ENCODE data around the gene VPS51.
A peak's percentile ranks its signal among the peaks of the same experiment; 100 is the strongest.

VPS51 gene

GRCh38 chr11:65121865-65122696 lies 26.1 kb downstream of the VPS51 start, which contains the start of the genes FAU and MRPL49:
FAU (minus strand) TSS chr11:65122134; CDS start chr11:65121813, 321 bp downstream.
MRPL49 (plus strand) TSS chr11:65122321; CDS start chr11:65122347, 26 bp downstream.
- peak; percentile 94 for DNase-seq

DNA sequence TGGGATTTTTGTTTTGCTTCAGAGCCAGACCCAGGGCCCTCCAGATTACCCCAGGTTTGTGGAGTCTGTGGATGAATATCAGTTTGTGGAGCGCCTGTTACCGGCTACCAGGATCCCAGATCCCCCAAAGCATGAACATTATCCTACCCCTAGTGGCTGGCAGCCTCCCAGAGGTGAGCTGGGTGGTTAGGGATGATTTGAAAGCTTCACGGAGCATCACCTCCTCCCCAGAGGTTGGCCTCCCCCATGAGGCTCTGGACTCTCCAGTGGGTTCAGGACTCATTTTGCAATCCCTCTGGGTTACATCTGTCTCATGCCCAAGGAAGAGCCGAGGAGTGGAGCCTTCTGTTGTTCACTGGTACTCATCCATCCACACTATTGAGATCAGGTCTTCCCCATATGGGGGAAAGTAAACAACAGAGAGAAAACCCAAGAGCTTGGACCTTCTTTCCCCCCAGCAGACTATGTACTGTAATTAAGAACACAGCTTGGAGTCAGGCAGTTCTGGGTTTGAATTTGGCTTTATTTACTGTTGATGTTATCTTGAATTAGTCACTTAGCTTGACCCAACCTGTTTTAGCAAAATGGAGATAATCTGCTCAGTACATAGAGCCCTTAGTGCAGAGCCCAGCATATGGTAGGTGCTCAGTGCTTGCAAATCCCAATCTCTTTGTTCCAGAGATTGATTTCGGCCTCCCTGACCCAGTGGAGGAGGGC lies 28.6 kb downstream of the VPS51 start:
- DNase-seq, result no peak

DNA sequence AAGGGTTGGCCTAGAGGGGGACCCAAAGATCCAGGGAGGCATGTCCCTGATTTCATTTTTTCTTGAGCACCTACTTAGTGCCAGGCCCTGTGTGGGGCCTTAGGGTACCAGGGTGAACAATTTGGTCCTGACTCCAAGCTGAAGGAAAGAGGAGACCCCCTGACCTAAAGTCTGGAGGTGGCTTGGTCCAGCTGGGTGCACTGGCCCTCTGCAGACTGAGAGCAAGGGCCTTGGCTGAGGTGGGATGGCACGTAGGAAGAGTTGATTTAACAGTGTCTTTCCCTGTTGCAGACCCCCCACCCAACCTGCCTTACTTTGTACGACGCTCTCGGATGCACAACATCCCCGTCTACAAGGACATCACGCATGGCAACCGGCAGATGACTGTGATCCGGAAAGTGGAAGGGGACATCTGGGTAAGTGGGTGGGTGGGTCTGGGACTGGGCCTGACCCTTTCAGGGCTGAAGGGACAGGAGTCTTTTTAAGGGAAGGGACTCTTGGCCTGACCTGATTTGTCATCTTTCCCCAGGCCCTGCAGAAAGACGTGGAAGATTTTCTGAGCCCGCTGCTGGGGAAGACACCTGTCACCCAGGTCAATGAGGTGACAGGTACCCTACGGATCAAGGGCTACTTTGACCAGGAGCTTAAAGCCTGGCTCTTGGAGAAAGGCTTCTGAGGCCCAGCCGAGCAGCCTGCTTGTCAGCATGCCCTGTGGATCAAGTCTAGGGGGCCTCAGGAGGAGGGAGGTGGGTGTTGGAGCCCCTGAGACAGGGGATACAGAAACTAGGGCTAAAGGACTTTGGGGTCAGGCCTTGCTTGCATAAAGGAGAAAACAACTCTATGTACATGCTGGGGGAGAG lies 29.4 kb downstream of the VPS51 start:
- DNase-seq, result no peak

- DNase-seq, result no peak
Observed at GRCh38 chr11:65126624-65127274, 30.7 kb downstream of the VPS51 start.

DNA sequence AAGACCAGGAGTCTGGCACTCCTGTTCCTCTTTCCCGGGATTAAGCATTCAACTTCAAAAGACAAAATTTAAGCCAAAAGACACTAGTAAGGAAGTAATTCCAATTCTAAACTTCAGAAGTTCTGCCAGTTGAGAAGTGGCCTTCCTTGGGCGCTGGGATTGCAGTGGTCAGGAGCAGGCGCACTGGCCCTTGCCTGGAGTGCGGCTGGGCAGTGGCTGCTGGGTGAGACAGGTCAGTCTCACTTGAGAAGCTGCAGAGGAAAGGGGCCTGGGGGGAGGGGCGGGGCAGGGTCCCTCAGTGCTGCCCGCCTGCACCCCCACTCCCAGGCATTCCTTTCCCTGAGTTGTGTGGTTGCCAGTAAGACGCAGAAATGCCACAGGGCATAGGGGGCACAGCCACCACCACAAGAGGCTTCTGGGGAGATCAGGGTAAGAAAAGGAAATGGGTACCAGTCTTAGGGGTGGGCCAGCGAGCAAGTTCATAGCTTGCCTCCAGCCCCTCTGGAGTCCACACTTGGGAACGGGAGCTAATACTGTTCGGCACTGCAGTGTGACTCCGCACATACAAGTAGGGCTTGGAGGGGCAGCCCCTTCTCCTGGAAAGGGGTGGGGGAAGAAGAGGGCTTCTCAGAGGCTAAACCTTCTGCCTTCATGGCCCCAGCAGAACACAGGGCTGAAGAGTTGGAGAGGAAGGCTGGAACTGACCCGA lies 31.6 kb downstream of the VPS51 start:
- no peak for DNase-seq

DNA sequence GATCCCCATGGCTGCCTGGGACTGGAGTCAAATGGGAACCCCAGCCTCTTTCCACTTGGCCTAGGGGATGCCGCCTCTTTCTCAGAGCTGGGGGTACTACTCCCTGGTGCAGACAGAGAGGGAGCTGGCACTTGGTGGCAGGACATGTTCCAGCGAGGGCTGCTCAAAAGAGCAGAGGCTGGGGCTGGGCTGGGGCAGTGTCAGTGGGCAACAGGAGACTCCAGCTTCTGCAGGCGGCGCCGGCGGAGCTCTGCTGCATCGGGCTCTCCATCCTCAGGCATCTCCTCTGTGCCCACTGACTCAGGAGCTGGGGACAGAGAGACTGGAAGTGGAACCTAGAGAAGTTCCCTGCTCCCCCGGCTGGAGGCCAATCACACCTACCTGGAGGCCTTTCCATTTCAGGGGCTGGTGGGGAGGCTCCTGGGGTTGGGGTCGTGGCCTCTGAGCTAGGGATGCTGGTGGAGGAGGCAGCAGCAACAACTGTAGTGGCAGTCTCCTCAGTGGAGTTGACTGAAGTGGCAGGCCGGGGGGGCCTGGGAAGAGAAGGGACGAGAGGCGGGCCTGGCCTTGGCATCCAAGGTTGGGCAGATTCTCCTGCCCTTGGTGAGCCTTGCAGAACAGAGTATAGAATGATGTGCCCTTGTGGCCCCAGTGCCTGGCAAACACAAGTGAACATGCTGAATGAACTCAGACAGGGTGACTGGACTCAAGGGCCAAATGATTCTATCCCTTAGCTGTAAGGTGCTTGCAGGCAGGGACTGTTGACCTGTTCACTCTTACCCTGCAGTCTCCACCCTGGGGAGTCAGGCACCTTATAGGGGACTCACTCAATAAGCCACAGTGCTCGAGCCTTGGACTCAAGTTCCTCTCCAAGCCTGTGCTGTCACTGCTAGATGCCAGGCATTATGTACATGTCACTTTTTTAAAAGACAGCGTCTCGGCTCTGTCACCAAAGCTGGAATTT lies 32.5 kb downstream of the VPS51 start:
- no peak for DNase-seq

GRCh38 chr11:65129649-65130441 lies 33.8 kb downstream of the VPS51 start:
- no peak for DNase-seq

GRCh38 chr11:65130631-65131416 lies 34.8 kb downstream of the VPS51 start:
- DNase-seq, result no peak

- DNase-seq, result no peak
Observed at GRCh38 chr11:65131417-65131776, 35.4 kb downstream of the VPS51 start.

GRCh38 chr11:65131895-65132237 lies 35.9 kb downstream of the VPS51 start:
- DNase-seq, result no peak

GRCh38 chr11:65132238-65132987 lies 36.4 kb downstream of the VPS51 start:
- DNase-seq, result no peak

GRCh38 chr11:65132988-65133700 lies 37.1 kb downstream of the VPS51 start:
- DNase-seq, result no peak

DNA sequence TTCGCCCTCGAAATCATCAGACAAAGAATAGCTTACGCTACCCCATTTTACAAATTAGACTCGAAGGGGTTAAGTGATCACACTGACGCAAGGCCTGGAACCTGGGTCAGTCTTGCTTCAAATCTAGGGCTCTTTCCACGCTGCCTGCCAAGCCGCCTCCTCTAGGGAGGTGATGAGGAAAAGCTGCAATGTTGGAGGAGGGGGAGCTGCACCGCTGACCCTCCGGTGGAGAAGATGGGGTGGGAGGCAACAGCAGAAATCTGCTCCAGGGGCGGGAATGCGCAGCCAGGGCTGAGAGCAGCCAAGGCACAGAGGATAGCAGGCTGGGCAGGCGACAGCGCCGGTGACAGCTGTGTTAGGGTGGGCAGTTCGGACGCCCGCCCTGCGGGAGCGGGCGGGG lies 37.7 kb downstream of the VPS51 start:
- DNase-seq, result no peak

DNA sequence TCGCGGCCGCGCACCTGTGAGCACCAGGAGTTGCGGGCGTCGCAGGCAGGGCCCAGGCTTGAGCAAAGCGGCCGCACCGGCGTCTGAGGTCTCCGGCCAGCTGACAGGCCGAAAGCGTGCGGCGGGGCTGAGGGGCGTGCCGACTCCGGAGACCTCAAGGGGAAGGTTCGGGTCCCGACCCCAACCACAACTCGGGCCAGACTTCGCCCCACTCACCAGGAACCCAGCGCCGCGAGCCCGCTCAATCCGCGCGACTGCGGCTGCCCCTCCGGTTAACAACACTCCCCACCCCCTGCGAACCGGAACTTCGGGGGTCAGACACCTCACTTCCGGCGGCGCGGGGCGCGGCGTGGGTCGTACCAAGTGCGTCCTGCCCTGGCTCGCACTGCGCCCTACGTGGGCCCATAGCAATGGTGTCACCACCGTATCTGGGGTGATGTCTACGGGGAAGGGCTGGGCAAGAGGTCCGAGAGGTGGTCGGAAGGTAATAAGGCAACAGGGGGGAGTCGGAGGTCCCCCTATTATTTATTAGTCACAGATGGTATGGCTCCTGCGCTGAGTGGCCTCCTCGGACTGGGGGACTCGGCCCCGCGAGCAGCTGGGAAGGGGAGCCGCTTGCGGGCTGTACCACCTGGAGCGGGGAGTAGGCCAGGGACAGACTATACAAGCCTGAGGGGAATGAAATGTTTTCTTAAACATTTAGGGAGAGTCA lies 38.4 kb downstream of the VPS51 start, which contains the start of gene SYVN1:
TSS of gene SYVN1 (minus strand) at position 280 of the 712 bp plus-strand sequence. CDS start 918 bp downstream, outside the sequence.
- DNase-seq, result peak; percentile 88

DNA sequence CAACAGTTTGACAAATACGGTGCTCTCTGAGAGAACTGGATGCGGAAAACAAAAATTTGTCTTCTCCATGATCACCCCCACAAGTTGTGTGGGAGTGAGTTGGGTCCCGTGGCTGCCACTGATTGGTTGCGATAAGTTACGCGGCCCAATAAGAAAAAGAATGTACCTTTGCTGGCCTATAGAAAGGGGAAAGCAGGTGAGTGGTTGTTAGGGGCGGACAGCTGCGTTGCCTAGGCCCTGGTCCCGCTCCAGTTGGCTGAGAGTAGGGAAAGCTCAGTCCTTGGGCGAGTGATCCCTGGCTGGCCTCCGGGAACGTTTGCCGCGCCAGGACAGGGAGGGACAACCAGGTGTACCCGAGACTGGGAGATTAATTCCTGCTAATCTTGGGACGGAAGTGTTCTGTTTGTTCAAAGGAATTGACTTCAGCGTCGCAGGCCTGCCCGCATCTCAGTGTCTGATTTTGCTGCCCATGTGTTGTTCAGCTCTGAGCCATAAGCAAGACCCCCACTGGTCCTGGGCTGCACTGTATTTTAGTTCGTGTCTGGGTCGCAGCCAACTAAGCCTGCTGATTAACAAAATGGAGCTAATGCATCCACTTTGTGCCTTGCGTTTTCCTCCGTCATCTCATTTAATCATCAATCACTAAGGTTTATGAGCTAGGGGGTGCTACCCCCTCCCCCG lies 39.1 kb downstream of the VPS51 start:
- peak; percentile 97 for DNase-seq

DNA sequence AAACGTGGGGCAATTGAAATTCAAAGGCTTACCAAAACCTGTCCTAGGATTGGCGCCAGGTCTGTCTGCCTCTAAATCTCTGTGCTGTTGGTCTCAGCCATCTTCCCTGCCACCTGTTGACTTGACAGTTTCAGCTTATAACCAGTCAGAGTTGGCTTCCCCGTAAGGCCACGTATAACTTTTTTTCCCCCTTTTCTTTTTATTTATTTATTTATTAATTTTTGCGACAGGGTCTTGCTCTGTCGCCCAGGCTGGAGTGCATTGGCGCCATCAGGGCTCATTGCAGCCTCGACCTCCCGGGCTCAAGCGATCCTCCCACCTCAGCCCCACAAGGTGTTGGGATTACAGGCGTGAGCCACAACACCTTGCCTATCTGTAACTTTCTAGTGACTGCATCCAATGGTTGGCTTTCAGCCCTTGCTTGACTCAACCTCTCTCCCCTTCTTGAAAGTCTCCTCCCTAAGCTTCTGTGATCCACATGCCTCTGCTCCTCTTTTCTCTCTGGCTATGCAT lies 39.7 kb downstream of the VPS51 start:
- DNase-seq, result no peak
